Measurements from ENCODE around the gene BCAS1.
"Not testable (repeated sequence)": the region's sequence is repeated elsewhere in the genome, so short reads cannot be mapped to it uniquely, and the experiment has no call there.

The BCAS1 gene

GRCh38 chr20:53978497-53978896 lies 91.9 kb downstream of the BCAS1 start:
- no peaks in the 10 kb centered on the region for H3K4me1 ChIP-seq (ENCODE audit: insufficient read depth, insufficient read length)
- no peak for DNase-seq (ENCODE audit: low read depth, low spot score)
- no peaks in the 10 kb centered on the region for H3K27me3 ChIP-seq (ENCODE audit: insufficient read depth, insufficient read length)
- no peak overlapping the region for H3K9ac ChIP-seq (ENCODE audit: insufficient read length, low read depth)
- no peak overlapping the region for H3K4me3 ChIP-seq (ENCODE audit: insufficient read length, low read depth)
- no peaks in the 10 kb centered on the region for H3K36me3 ChIP-seq (ENCODE audit: insufficient read depth, insufficient read length, low read length)
- 0 out of 2 replicates have a peak, but pooled peaks cover 3% of the 10 kb centered on the region for H3K9me3 ChIP-seq (ENCODE audit: insufficient read depth, low read length)
- no peak for TF ChIP-seq YY1 (IDR thresholded peaks at IDR 0.05; ENCODE audit: insufficient read depth, insufficient read length)
- TF ChIP-seq ZNF274 (IDR thresholded peaks at IDR 0.05; ENCODE audit: low read depth, low read length): no peak
- TF ChIP-seq SUZ12 (IDR thresholded peaks at IDR 0.05; ENCODE audit: extremely low read depth, insufficient read depth, insufficient read length): no peak

- Histone ChIP-seq H3K27me3 (ENCODE audit: insufficient read depth, insufficient read length) (no peaks in the 10 kb centered on the region), H3K4me1 (ENCODE audit: insufficient read depth, insufficient read length) (no peaks in the 10 kb centered on the region), H3K36me3 (ENCODE audit: insufficient read depth, insufficient read length, low read length) (no peaks in the 10 kb centered on the region), H3K9me3 (ENCODE audit: insufficient read depth, low read length) (0 out of 2 replicates have a peak, but pooled peaks cover 3% of the 10 kb centered on the region), H3K9ac (ENCODE audit: insufficient read length, low read depth) (no peak overlapping the region), H3K4me3 (ENCODE audit: insufficient read length, low read depth) (no peak overlapping the region)
- DNase-seq (ENCODE audit: low read depth, low spot score): no peak
- TF ChIP-seq SUZ12 (IDR thresholded peaks at IDR 0.05; ENCODE audit: extremely low read depth, insufficient read depth, insufficient read length) (no peak), ZNF274 (IDR thresholded peaks at IDR 0.05; ENCODE audit: low read depth, low read length) (no peak), YY1 (IDR thresholded peaks at IDR 0.05; ENCODE audit: insufficient read depth, insufficient read length) (no peak)
Observed at GRCh38 chr20:53977391-53977790, 93.0 kb downstream of the BCAS1 start.

- no peak for DNase-seq (ENCODE audit: low read depth, low spot score)
- Histone ChIP-seq H3K4me3 (ENCODE audit: insufficient read length, low read depth) (no peak overlapping the region), H3K9me3 (ENCODE audit: insufficient read depth, low read length) (0 out of 2 replicates have a peak, but pooled peaks cover 3% of the 10 kb centered on the region), H3K4me1 (ENCODE audit: insufficient read depth, insufficient read length) (no peaks in the 10 kb centered on the region), H3K36me3 (ENCODE audit: insufficient read depth, insufficient read length, low read length) (no peaks in the 10 kb centered on the region), H3K27me3 (ENCODE audit: insufficient read depth, insufficient read length) (no peaks in the 10 kb centered on the region), H3K9ac (ENCODE audit: insufficient read length, low read depth) (no peak overlapping the region)
- TF ChIP-seq ZNF274 (IDR thresholded peaks at IDR 0.05; ENCODE audit: low read depth, low read length): no peak
- no peak for TF ChIP-seq SUZ12 (IDR thresholded peaks at IDR 0.05; ENCODE audit: extremely low read depth, insufficient read depth, insufficient read length)
- TF ChIP-seq YY1 (IDR thresholded peaks at IDR 0.05; ENCODE audit: insufficient read depth, insufficient read length): no peak
Observed at GRCh38 chr20:53975761-53976160, 94.6 kb downstream of the BCAS1 start.

- Histone ChIP-seq H3K4me1 (ENCODE audit: insufficient read depth, insufficient read length) (no peaks in the 10 kb centered on the region), H3K4me3 (ENCODE audit: insufficient read length, low read depth) (no peak overlapping the region), H3K9me3 (ENCODE audit: insufficient read depth, low read length) (0 out of 2 replicates have a peak, but pooled peaks cover 3% of the 10 kb centered on the region), H3K9ac (ENCODE audit: insufficient read length, low read depth) (no peak overlapping the region), H3K27me3 (ENCODE audit: insufficient read depth, insufficient read length) (no peaks in the 10 kb centered on the region), H3K36me3 (ENCODE audit: insufficient read depth, insufficient read length, low read length) (no peaks in the 10 kb centered on the region)
- TF ChIP-seq SUZ12 (IDR thresholded peaks at IDR 0.05; ENCODE audit: extremely low read depth, insufficient read depth, insufficient read length) (no peak), ZNF274 (IDR thresholded peaks at IDR 0.05; ENCODE audit: low read depth, low read length) (no peak), YY1 (IDR thresholded peaks at IDR 0.05; ENCODE audit: insufficient read depth, insufficient read length) (no peak)
- no peak for DNase-seq (ENCODE audit: low read depth, low spot score)
Observed at GRCh38 chr20:53974785-53975555, 95.4 kb downstream of the BCAS1 start.

GRCh38 chr20:53973882-53974281 lies 96.5 kb downstream of the BCAS1 start:
- not testable (repeated sequence) for H3K9me3 ChIP-seq (ENCODE audit: insufficient read depth, low read length); H3K4me3 ChIP-seq (ENCODE audit: insufficient read length, low read depth); H3K27me3 ChIP-seq (ENCODE audit: insufficient read depth, insufficient read length); DNase-seq (ENCODE audit: low read depth, low spot score); H3K4me1 ChIP-seq (ENCODE audit: insufficient read depth, insufficient read length); H3K36me3 ChIP-seq (ENCODE audit: insufficient read depth, insufficient read length, low read length); H3K9ac ChIP-seq (ENCODE audit: insufficient read length, low read depth)

GRCh38 chr20:53972179-53972578 lies 98.2 kb downstream of the BCAS1 start:
- no peaks in the 10 kb centered on the region for H3K27me3 ChIP-seq (ENCODE audit: insufficient read depth, insufficient read length)

GRCh38 chr20:53971096-53971683 lies 99.2 kb downstream of the BCAS1 start:
- Histone ChIP-seq H3K4me1 (ENCODE audit: insufficient read depth, insufficient read length) (no peaks in the 10 kb centered on the region), H3K4me3 (ENCODE audit: insufficient read length, low read depth) (no peak overlapping the region), H3K9me3 (ENCODE audit: insufficient read depth, low read length) (0 out of 2 replicates have a peak, but pooled peaks cover 3% of the 10 kb centered on the region)

More at GRCh38 chr20:53972179-53972578, 98.2 kb downstream of the BCAS1 start:
- H3K36me3 ChIP-seq (ENCODE audit: insufficient read depth, insufficient read length, low read length): no peaks in the 10 kb centered on the region
- no peak for TF ChIP-seq ZNF274 (IDR thresholded peaks at IDR 0.05; ENCODE audit: low read depth, low read length)
- TF ChIP-seq YY1 (IDR thresholded peaks at IDR 0.05; ENCODE audit: insufficient read depth, insufficient read length): no peak
- no peaks in the 10 kb centered on the region for H3K4me1 ChIP-seq (ENCODE audit: insufficient read depth, insufficient read length)
- no peak overlapping the region for H3K4me3 ChIP-seq (ENCODE audit: insufficient read length, low read depth)
- no peak for DNase-seq (ENCODE audit: low read depth, low spot score)
- no peak overlapping the region for H3K9ac ChIP-seq (ENCODE audit: insufficient read length, low read depth)
- H3K9me3 ChIP-seq (ENCODE audit: insufficient read depth, low read length): 0 out of 2 replicates have a peak, but pooled peaks cover 3% of the 10 kb centered on the region

More at GRCh38 chr20:53971096-53971683, 99.2 kb downstream of the BCAS1 start:
- DNase-seq (ENCODE audit: low read depth, low spot score): no peak
- TF ChIP-seq YY1 (IDR thresholded peaks at IDR 0.05; ENCODE audit: insufficient read depth, insufficient read length) (no peak), ZNF274 (IDR thresholded peaks at IDR 0.05; ENCODE audit: low read depth, low read length) (no peak), SUZ12 (IDR thresholded peaks at IDR 0.05; ENCODE audit: extremely low read depth, insufficient read depth, insufficient read length) (no peak)
- Histone ChIP-seq H3K27me3 (ENCODE audit: insufficient read depth, insufficient read length) (no peaks in the 10 kb centered on the region), H3K36me3 (ENCODE audit: insufficient read depth, insufficient read length, low read length) (no peaks in the 10 kb centered on the region), H3K9ac (ENCODE audit: insufficient read length, low read depth) (no peak overlapping the region)

Data from NT2/D1 (cell line).